ENCODE data around the gene DNAJA3.

- TF ChIP-seq ZNF8 (CRISPR knock-in tag; IDR thresholded peaks at IDR 0.05): no peak
- no peak for TF ChIP-seq TSHZ2 (CRISPR knock-in tag; IDR thresholded peaks at IDR 0.05)
- TF ChIP-seq ZFP30 (CRISPR knock-in tag; IDR thresholded peaks at IDR 0.05): no peak
- no peak for TF ChIP-seq RARB (CRISPR knock-in tag; IDR thresholded peaks at IDR 0.05)
- no peak for TF ChIP-seq CREB5 (CRISPR knock-in tag; IDR thresholded peaks at IDR 0.05; ENCODE audit: low read depth)
- TF ChIP-seq PATZ1 (CRISPR knock-in tag; IDR thresholded peaks at IDR 0.05; ENCODE audit: borderline replicate concordance): no peak
- no peak for TF ChIP-seq ZFP3 (CRISPR knock-in tag; IDR thresholded peaks at IDR 0.05)
Measured at GRCh38 chr16:4428500-4428899, 2.8 kb downstream of the DNAJA3 start.
